Uterus (tissue), 2 donors: ENCODE data around the gene SPRY2.

Source experiments
- POLR2A ChIP-seq, 2 donors: fragments of 450-650 bp; IDR thresholded peaks; one replicate each; pipeline ENCODE4 v1.6.1; 2016; ENCODE audit warnings: antibody characterized with exemption in 2 of 2, mild to moderate bottlenecking in 1 of 2, moderate library complexity in 1 of 2
- TF ChIP-seq, protein P1 (sequence below), 4 experiments: fragments of 200-600 bp in 2 of 4; fragments of 450-650 bp in 2 of 4; sonication (generic) in 2 of 4; IDR thresholded peaks; one replicate each; pipeline ENCODE4 v1.5.1; 2016 to 2019; ENCODE audit warnings: antibody characterized with exemption in 4 of 4, mild to moderate bottlenecking in 2 of 4, moderate library complexity in 1 of 4

DNA sequence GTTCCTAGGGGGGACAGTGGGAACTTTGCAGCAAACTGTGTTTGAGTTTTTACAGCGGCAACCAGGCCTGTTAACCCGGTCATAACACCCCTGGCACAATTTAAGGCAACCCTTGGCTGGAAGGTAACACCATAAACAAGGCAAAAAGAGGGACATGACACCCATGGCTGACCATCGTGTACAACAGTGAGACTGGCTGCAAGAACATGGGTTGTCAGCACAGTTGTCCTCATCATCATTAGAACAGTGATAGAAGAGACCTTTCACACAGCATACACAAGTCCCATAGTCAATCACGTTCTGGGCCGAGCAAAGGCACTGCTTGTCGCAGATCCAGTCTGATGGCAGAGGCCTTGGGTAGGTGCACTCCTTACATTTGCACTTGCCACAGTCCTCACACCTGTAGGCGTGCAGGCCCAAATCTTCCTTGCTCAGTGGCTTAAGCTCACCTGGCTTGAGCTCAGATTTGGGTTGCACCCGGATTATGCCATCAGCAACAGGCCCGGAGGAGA, 4.1 kb downstream of the SPRY2 start:
- TF ChIP-seq POLR2A (IDR thresholded peaks at IDR 0.05), result no peak
- TF ChIP-seq, protein P1, sequence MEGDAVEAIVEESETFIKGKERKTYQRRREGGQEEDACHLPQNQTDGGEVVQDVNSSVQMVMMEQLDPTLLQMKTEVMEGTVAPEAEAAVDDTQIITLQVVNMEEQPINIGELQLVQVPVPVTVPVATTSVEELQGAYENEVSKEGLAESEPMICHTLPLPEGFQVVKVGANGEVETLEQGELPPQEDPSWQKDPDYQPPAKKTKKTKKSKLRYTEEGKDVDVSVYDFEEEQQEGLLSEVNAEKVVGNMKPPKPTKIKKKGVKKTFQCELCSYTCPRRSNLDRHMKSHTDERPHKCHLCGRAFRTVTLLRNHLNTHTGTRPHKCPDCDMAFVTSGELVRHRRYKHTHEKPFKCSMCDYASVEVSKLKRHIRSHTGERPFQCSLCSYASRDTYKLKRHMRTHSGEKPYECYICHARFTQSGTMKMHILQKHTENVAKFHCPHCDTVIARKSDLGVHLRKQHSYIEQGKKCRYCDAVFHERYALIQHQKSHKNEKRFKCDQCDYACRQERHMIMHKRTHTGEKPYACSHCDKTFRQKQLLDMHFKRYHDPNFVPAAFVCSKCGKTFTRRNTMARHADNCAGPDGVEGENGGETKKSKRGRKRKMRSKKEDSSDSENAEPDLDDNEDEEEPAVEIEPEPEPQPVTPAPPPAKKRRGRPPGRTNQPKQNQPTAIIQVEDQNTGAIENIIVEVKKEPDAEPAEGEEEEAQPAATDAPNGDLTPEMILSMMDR (IDR thresholded peaks at IDR 0.05), result no peak
